Adrenal gland (tissue), 12 donors: Measurements from ENCODE around the gene SRM. TPM values are rescaled to one million over a fixed set of nuclear protein-coding genes. Genes with fewer than 3 reads are reported as not detected.

Experiments used
- DNase-seq, 7 donors: peaks; one replicate each; pipeline ENCODE4 v3.0.0-alpha.2; 2019 to 2020
- H3K27ac ChIP-seq, 5 donors: fragments of 200-600 bp; sonication (generic) in 4 of 5; 1 replicate in 3 of 5; 2 replicates in 2 of 5; pipeline versions ENCODE4 v1.5.1 to v1.8.0; 2016 to 2020; ENCODE audit warnings: mild to moderate bottlenecking in 1 of 5
- H3K27me3 ChIP-seq: fragments of 200-600 bp; 2 replicates; pipeline ENCODE4 v1.8.0; 2021
- H3K36me3 ChIP-seq, 2 donors: fragments of 200-600 bp; replicated peaks in 1 of 2; 1 replicate in 1 of 2; 2 replicates in 1 of 2; pipeline versions ENCODE4 v1.5.1 to v1.8.0; 2018 to 2022
- H3K4me1 ChIP-seq, 2 donors: fragments of 200-600 bp; replicated peaks in 1 of 2; 1 replicate in 1 of 2; 2 replicates in 1 of 2; pipeline versions ENCODE4 v1.5.1 to v1.8.0; 2018 to 2021
- H3K4me3 ChIP-seq, 4 donors: fragments of 200-600 bp; sonication (generic) in 3 of 4; one replicate each; pipeline ENCODE4 v1.5.1; 2016 to 2018
- H3K9me3 ChIP-seq, 3 donors: fragments of 200-600 bp; sonication (generic) in 1 of 3; replicated peaks in 1 of 3; 1 replicate in 2 of 3; 2 replicates in 1 of 3; pipeline versions ENCODE4 v1.5.1 to v1.8.0; 2016 to 2021
- CTCF ChIP-seq, 6 experiments: fragments of 450-650 bp in 4 of 6; fragments of 200-600 bp in 2 of 6; sonication (generic) in 1 of 6; IDR thresholded peaks; 1 replicate in 5 of 6; 2 replicates in 1 of 6; pipeline versions ENCODE4 v1.5.1 to v1.8.0; 2016 to 2021; ENCODE audit warnings: antibody characterized with exemption in 6 of 6, mild to moderate bottlenecking in 2 of 6, moderate library complexity in 1 of 6
- POLR2A ChIP-seq, 2 donors: fragments of 450-650 bp; IDR thresholded peaks; one replicate each; pipeline ENCODE4 v1.6.1; 2017; ENCODE audit warnings: antibody characterized with exemption in 2 of 2, mild to moderate bottlenecking in 2 of 2, moderate library complexity in 1 of 2
- WGBS, 4 donors: extraction: QIAGEN DNeasy Blood & Tissue Kit in 2 of 4; methylation state at CpG; one replicate each; pipeline versions ENCODE4 v1.1.5 to v1.1.7; 2013 to 2017; 5-methylcytosine and 5-hydroxymethylcytosine counted together
- intact Hi-C, 2 donors: fragments of 100-400 bp; cut with DNase I; formaldehyde crosslinking; loops; one replicate each; pipeline versions ENCODE4 v1.14.1 to v1.15.0; 2022 to 2023
- polyA plus RNA-seq, 3 donors: library from polyadenylated mRNA; stranded (reverse); fragments of 200-250 nt in 2 of 3; fragments of 350-450 nt in 1 of 3; fragmentation: Illumina TruSeq in 1 of 3; extraction: RNeasy Lipid Tissue Mini Kit (QIAGEN cat#74804) in 1 of 3; gene quantifications; one replicate each; pipeline ENCODE4 v1.2.3, GENCODE V29; 2013 to 2014
- total RNA-seq, 9 donors: library from RNA; depleted of rRNA in 4 of 9; stranded (reverse); fragments of >200 nt in 4 of 9; fragments of 120-200 nt in 1 of 9; fragmentation: NEBNext Ultra II Directional in 1 of 9; extraction: Animal tissue kit (Norgen Biotek cat#: 25700) in 1 of 9; gene quantifications; one replicate each; pipeline versions ENCODE4 v1.1.0 to v1.2.4, GENCODE V29; 2013 to 2023
- donor health status: healthy with polysubstance abuse.
- donor health status: Bipolar disorder and iron deficiency.
- donor health status: DM: yes; HTN: yes; CAD: no.
- donor health status: DM: no; HTN: no; CAD: no.
- donor health status: DM: no; HTN: no; CAD: no.
- donor health status: DM: yes; HTN: yes; CAD: no.

SRM gene
- total and polyA plus RNA-seq, 12 donors: 14.9 to 243 (median 54.5) TPM

- WGBS, 4 donors: 91 to 97% (median 93%) methylated on average over 6 to 7 of the region's 7 CpGs
- H3K4me3 ChIP-seq: no peak overlapping the region
- no peaks in the 10 kb centered on the region for H3K9me3 ChIP-seq
- peaks cover 0 to 23% of the 10 kb centered on the region in 2 donors for H3K36me3 ChIP-seq
- no peak for TF ChIP-seq CTCF (IDR thresholded peaks at IDR 0.05)
- no peak for TF ChIP-seq POLR2A (IDR thresholded peaks at IDR 0.05)
- intact Hi-C loops: no loop called here
- DNase-seq: no peak
- H3K4me1 ChIP-seq: peaks cover 15 to 20% of the 10 kb centered on the region in 2 donors
- no peaks in the 10 kb centered on the region for H3K27me3 ChIP-seq
- no peak overlapping the region for H3K27ac ChIP-seq
Observed at GRCh38 chr1:11056504-11056903, 3.3 kb downstream of the SRM start.

GRCh38 chr1:11055676-11056075 is 4.1 kb downstream of the SRM start:
- intact Hi-C loops: no loop called here
- DNase-seq: no peak
- Histone ChIP-seq H3K36me3 (peaks cover 0 to 23% of the 10 kb centered on the region in 2 donors), H3K4me3 (no peak overlapping the region), H3K9me3 (no peaks in the 10 kb centered on the region), H3K27me3 (no peaks in the 10 kb centered on the region), H3K27ac (no peak overlapping the region), H3K4me1 (peaks cover 10 to 12% of the 10 kb centered on the region in 2 donors)
- 90 to 96% (median 92%) methylated on average over 4 to 12 of the region's 12 CpGs for WGBS, 4 donors
- TF ChIP-seq CTCF (IDR thresholded peaks at IDR 0.05): no peak
- TF ChIP-seq POLR2A (IDR thresholded peaks at IDR 0.05): no peak

GRCh38 chr1:11054666-11055065 is 5.2 kb downstream of the SRM start:
- WGBS, 4 donors: 90 to 92% (median 91%) methylated on average over 9 to 22 of the region's 22 CpGs
- intact Hi-C loops: no loop called here
- Histone ChIP-seq H3K4me3 (no peak overlapping the region), H3K4me1 (peaks cover 7 to 11% of the 10 kb centered on the region in 2 donors), H3K9me3 (no peaks in the 10 kb centered on the region), H3K27me3 (no peaks in the 10 kb centered on the region), H3K27ac (no peak overlapping the region), H3K36me3 (peaks cover 0 to 23% of the 10 kb centered on the region in 2 donors)
- DNase-seq: no peak
- TF ChIP-seq CTCF (IDR thresholded peaks at IDR 0.05) (no peak), POLR2A (IDR thresholded peaks at IDR 0.05) (no peak)

- TF ChIP-seq CTCF (IDR thresholded peaks at IDR 0.05) (no peak), POLR2A (IDR thresholded peaks at IDR 0.05) (no peak)
- 87 to 89% methylated on average over 7 of the region's 7 CpGs; no CpG with 5 or more reads in 2 of the 4 donors for WGBS, 4 donors
- H3K27me3 ChIP-seq: no peaks in the 10 kb centered on the region
- H3K4me3 ChIP-seq: no peak overlapping the region
- H3K9me3 ChIP-seq: no peaks in the 10 kb centered on the region
- H3K36me3 ChIP-seq: peaks cover 0 to 23% of the 10 kb centered on the region in 2 donors
- DNase-seq: no peak
- intact Hi-C loops: no loop called here
- H3K4me1 ChIP-seq: peaks cover 5 to 8% of the 10 kb centered on the region in 2 donors
- no peak overlapping the region for H3K27ac ChIP-seq
Observed at GRCh38 chr1:11054181-11054580, 5.6 kb downstream of the SRM start.
